Activated naive CD8-positive, alpha-beta T cell treated with anti-CD3 and anti-CD28 coated beads for 36 hours (primary cell): Measurements from ENCODE around the gene SLC44A5. TPM values are rescaled to one million over a fixed set of nuclear protein-coding genes. Genes with fewer than 3 reads are reported as not detected.

Experiments
- DNase-seq: peaks from one replicate; pipeline ENCODE4 v3.0.0; 2021
- H3K27ac Mint-ChIP-seq: one replicate; pipeline ENCODE4 v1.8.0; 2022; ENCODE audit warnings: mild to moderate bottlenecking, moderate library complexity, mixed read lengths
- H3K27me3 Mint-ChIP-seq: one replicate; pipeline ENCODE4 v1.8.0; 2022; ENCODE audit warnings: mild to moderate bottlenecking, mixed read lengths
- H3K36me3 Mint-ChIP-seq: one replicate; pipeline ENCODE4 v1.8.0; 2021; ENCODE audit warnings: mild to moderate bottlenecking, mixed read lengths
- H3K4me1 Mint-ChIP-seq: one replicate; pipeline ENCODE4 v1.8.0; 2021; ENCODE audit warnings: mixed read lengths
- H3K4me3 Mint-ChIP-seq: one replicate; pipeline ENCODE4 v1.8.0; 2022; ENCODE audit warnings: mild to moderate bottlenecking, moderate library complexity, mixed read lengths
- H3K9me3 Mint-ChIP-seq: one replicate; pipeline ENCODE4 v1.8.0; 2022; ENCODE audit warnings: mixed read lengths
- total RNA-seq, 2 experiments: library from RNA; stranded (reverse); gene quantifications; one replicate each; pipeline ENCODE4 v1.2.3, GENCODE V29; 2021

Gene SLC44A5
- total RNA-seq, 2 experiments from 2014 or later = 0.19 to 0.28 TPM

DNA sequence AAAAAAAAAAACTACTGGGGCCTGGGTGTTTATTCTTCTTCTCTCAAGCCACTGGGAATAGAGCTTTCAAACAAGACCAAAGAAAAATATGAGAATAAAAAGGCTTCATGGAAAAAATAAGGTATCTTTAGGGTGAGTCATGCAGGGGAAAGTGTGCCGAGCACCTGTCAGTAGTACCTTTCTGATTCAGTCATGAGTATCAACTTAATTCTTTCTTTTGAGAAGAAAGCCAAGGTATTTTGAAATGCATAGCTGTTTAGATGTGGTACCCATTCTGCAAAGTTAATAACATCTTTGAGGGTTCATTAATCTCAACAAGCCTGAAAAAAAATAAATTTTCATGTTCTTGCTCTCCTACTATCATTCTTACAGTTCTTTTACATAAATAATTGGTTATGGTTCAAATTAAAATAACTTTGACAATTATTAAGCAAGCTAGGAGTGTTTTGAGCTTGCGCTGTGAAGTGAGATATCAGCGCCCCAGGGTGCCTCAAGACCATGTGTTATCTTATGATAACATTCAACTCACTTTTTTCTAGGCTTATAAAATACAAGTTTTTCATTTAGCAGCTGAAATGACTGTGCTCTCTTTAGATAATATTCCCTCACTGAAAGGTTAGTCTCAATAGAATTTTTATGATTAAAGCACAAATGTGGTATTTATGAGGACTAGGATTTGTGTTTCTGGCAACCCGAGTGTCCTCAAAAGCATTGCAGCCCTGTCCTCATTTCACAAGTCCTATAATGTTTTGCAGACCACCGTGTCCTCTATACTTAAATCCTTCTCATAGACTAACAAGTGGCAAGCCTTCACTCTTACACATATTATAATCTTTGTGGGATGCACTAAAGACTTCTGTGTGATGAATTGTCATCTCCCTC is 138.6 kb downstream of the SLC44A5 start:
- Mint-ChIP-seq H3K4me3 (no peak overlapping the region), H3K4me1 (no peaks in the 10 kb centered on the region), H3K36me3 (no peaks in the 10 kb centered on the region), H3K9me3 (no peaks in the 10 kb centered on the region), H3K27ac (no peak overlapping the region), H3K27me3 (no peaks in the 10 kb centered on the region)
- DNase-seq = no peak

DNA sequence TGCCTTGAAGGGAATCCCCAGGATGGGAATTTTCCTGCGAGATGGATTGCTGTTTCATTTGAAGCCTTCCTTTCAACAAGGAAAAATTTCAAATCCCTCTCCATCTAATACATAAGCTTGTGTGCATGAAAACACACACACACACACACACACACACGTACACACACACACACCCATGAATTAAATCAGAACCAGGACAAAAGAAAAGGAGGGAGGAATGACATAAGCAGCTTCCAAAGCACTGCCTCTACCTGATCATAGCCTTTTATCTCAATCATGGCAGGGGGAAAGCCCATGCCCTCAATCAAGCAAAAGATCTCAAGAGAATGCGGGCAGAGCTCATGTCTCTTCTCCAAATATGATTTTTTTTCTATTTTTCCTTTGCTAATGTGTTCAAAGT is 139.7 kb downstream of the SLC44A5 start:
- H3K27me3 Mint-ChIP-seq = no peaks in the 10 kb centered on the region
- H3K9me3 Mint-ChIP-seq = no peaks in the 10 kb centered on the region
- no peak for DNase-seq
- H3K27ac Mint-ChIP-seq = no peak overlapping the region
- H3K36me3 Mint-ChIP-seq = no peaks in the 10 kb centered on the region
- no peak overlapping the region for H3K4me3 Mint-ChIP-seq
- H3K4me1 Mint-ChIP-seq = no peaks in the 10 kb centered on the region

DNA sequence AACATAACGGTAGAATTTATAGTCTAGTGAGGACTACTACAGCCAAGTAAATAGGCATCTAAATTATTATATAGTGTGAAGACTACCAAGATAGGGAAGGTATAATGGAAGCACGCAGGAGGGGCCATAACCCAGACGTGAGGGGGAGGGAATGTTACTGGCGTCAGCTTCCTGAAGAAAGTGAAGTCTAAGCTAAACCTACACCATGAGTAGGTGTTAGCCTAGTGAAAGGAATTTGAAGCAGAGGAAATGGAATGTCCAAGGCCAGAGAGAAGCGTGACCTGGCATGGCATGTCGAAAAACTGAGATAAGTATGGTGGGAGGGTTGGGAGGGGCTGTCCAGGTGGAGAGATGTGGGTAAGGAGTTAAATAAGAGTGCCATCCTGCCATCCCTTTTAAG is 140.5 kb downstream of the SLC44A5 start:
- Mint-ChIP-seq H3K9me3 (no peaks in the 10 kb centered on the region), H3K4me1 (no peaks in the 10 kb centered on the region), H3K36me3 (no peaks in the 10 kb centered on the region), H3K27ac (no peak overlapping the region), H3K27me3 (no peaks in the 10 kb centered on the region), H3K4me3 (no peak overlapping the region)
- no peak for DNase-seq

DNA sequence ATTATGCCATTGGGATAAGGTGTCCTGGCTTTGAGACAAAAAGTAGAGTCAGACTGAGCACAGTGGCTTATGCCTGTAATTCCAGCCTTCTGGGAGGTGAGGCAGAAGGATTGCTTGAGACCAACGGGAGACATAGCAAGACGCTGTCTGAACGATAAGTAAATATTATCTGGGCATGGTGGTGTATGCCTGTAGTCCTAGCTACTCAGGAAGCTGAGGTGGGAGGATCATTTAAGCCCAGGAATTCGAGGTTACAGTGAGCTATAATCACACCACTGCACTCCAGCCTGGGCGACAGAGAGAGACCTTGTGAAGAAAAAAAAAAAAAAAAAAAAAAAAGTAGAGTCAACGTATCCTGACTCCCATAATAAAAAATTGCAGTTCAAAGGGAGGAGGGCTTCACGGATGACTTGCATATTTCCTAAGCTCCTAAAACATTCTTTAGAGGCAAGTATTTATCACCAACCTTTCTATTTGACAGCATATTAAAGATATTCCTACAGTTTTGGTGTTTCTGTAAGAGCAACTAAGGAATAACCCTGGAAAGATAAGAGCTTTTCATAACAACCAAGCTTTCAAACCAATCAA is 141.2 kb downstream of the SLC44A5 start:
- no peaks in the 10 kb centered on the region for H3K27me3 Mint-ChIP-seq
- no peaks in the 10 kb centered on the region for H3K36me3 Mint-ChIP-seq
- DNase-seq = no peak
- no peak overlapping the region for H3K27ac Mint-ChIP-seq
- no peak overlapping the region for H3K4me3 Mint-ChIP-seq
- H3K9me3 Mint-ChIP-seq = no peaks in the 10 kb centered on the region
- no peaks in the 10 kb centered on the region for H3K4me1 Mint-ChIP-seq

DNA sequence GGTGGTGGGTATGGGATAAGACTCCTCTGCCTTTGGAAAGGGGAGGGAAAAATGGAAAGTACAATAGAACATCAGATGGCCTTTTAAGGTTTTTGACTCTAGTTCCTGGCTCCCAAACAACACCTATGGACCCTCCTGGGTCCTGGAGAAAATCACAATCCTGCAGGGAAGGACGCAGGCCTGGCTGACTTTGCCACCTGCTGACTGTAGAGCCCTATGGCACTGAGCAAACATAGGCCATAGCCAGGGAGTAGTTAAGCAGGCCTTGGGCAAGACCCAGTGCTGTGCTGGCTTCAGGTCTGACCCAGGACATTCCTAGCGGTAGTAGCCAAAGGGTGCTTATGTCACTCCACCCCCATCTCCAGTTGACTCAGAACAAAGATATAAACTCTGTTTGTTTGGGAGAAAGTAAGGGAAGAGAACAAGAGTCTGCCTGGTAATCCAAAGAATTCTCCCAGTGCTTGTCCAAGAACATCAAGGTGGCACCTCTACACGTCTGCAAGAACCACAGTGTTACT is 149.0 kb downstream of the SLC44A5 start:
- Mint-ChIP-seq H3K36me3 (no peaks in the 10 kb centered on the region), H3K9me3 (peaks cover 3% of the 10 kb centered on the region), H3K4me3 (no peak overlapping the region), H3K27ac (no peak overlapping the region), H3K4me1 (no peaks in the 10 kb centered on the region), H3K27me3 (peaks cover 6% of the 10 kb centered on the region)
- DNase-seq = no peak

DNA sequence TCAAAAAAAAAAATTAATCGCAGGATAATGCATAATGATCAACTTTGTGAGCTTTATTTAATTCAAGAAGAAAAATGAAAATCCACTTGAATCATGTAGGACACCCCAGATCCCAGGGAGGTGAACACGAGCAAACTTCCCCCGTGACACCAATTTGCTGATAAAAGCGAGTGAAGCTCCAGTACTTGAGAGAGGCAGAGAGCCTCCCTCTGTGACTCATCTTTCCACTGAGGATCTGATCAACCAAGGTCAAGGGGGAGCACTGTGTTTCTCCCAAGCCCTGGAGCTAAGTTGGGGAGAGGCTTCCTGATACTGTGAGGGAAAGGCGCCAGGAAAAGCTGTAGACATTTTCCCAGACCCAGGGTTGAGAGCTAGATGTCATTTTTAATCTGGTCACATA is 160.9 kb downstream of the SLC44A5 start:
- H3K27me3 Mint-ChIP-seq = no peaks in the 10 kb centered on the region
- no peaks in the 10 kb centered on the region for H3K36me3 Mint-ChIP-seq

DNA sequence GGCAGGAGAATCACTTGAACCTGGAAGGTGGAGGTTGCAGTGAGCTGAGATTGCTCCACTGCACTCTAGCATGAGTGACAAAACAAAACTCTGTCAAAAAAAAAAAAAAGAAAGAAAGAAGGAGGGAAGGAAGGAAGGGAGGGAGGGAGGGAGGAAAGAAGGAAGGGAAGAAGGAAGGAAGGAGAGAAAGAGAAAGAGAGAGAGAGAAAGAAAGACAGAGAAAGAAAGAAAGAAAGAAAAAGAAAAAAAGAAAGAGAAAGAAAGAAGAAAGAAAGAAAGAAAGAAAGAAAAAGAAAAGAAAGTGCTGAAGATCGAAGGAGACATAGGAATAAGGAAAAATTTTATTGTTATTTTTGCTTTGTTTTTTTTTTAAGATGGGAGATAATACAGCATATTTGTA is 166.7 kb downstream of the SLC44A5 start:
- no peak for DNase-seq
- Mint-ChIP-seq H3K27me3 (no peaks in the 10 kb centered on the region), H3K9me3 (no peaks in the 10 kb centered on the region), H3K36me3 (no peaks in the 10 kb centered on the region), H3K4me1 (no peaks in the 10 kb centered on the region), H3K4me3 (no peak overlapping the region), H3K27ac (no peak overlapping the region)

More for the DNA sequence above, 160.9 kb downstream of the SLC44A5 start:
- DNase-seq = no peak
- H3K4me1 Mint-ChIP-seq = no peaks in the 10 kb centered on the region
- H3K4me3 Mint-ChIP-seq = no peak overlapping the region
- H3K27ac Mint-ChIP-seq = no peak overlapping the region
- H3K9me3 Mint-ChIP-seq = peaks cover 13% of the 10 kb centered on the region

DNA sequence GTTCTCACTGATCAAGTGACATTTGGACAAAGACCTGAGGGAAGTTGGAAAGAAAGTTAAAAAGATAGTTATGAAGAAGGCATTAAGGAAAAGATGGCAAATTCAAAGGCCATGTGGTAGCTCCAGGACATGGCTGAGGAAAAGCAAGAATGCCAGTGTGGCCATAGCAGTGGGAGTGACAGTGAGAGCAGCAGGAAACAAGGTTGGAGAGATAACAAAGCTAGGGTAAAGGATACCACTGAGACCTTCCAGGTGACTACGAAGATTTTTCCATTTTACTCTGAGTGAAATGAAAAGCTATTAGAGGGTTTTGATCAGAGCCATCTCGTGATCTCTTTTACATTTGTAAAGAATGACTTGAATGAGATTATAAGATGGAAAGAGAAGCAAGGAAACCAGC is 170.6 kb downstream of the SLC44A5 start:
- DNase-seq = no peak
- Mint-ChIP-seq H3K9me3 (no peaks in the 10 kb centered on the region), H3K36me3 (no peaks in the 10 kb centered on the region), H3K27ac (no peak overlapping the region), H3K4me1 (no peaks in the 10 kb centered on the region), H3K27me3 (no peaks in the 10 kb centered on the region), H3K4me3 (no peak overlapping the region)

DNA sequence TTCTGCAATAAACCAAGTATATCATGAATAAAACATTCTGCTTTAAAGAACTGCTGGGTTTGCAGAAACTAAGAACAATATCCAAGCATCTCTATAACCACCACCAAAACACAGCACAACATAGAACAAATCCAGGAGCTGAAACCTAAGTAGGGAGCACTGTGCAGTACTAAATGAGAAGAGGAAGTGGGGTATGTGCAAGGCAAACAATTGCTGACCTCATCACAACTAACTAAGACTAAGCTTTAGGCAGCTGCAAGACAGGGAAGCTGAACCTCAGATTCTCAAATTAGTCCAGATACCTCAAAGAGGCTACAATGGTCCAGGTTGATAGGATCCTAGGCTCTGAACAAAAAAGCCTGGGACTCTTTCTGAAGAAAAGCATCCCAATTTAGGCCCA is 172.6 kb downstream of the SLC44A5 start:
- Mint-ChIP-seq H3K4me1 (no peaks in the 10 kb centered on the region), H3K27me3 (no peaks in the 10 kb centered on the region), H3K27ac (no peak overlapping the region), H3K4me3 (no peak overlapping the region), H3K9me3 (no peaks in the 10 kb centered on the region), H3K36me3 (no peaks in the 10 kb centered on the region)
- DNase-seq = no peak

DNA sequence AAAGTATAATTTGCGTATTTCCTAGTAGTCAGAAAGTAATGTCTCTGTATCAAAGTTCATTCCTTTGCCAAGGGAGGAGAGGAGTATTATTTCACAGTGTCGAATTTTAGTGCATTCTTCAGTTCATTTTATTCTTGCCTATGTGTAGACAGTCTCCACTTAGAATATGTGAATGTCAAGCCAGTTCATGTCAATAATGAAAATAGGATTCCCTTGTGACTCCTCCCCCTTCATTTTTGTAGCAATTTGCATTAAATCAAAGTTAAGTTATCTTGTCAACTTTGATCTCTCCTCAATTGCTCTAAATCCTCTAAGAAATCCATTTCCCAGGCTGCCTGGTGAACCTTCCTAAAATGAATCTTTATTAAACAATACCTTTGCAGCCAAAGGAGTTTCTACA is 179.1 kb downstream of the SLC44A5 start:
- no peak overlapping the region for H3K4me3 Mint-ChIP-seq
- no peaks in the 10 kb centered on the region for H3K9me3 Mint-ChIP-seq
- H3K4me1 Mint-ChIP-seq = no peaks in the 10 kb centered on the region
- H3K36me3 Mint-ChIP-seq = no peaks in the 10 kb centered on the region
- H3K27me3 Mint-ChIP-seq = no peaks in the 10 kb centered on the region
- H3K27ac Mint-ChIP-seq = no peak overlapping the region
- no peak for DNase-seq

DNA sequence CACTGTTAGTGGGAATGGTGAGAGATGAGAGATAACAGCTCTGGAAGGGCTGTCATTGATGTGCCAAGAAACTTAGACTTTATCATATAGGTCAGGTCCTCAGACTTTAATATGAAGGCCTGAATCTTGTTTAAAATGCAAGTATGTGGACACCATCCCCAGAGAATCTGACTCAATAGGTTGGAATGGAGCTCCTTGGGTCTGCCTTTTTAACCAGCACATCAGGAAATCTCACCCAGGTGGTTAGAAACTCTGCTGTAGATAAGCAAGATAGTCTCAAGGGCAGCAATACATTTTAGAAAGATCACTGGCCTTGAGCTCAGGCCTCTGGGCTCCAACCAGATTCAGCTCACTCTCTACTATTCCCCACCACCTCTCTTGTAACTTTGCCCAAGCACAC is 180.4 kb downstream of the SLC44A5 start:
- no peak overlapping the region for H3K27ac Mint-ChIP-seq

DNA sequence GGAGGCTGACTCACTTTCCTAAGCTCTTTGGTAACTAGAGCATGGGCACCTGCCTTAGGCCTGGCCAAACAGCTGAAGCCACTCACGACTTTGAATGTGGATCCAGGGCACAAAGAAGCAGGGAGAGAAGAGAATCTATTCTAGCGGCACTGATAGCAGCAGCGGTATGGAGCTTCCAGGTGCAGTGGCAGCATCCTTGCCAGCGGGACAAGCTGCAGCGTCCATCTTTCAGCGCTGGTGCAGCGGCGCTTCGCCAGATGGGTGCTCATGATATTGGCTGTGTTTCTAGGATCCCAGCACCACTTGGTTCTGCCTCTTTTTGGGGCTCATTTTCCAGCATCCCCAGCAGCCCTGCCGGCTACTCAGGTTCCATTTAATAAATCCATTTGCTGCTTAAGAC is 184.2 kb downstream of the SLC44A5 start:
- Mint-ChIP-seq H3K27me3 (no peaks in the 10 kb centered on the region), H3K4me1 (no peaks in the 10 kb centered on the region), H3K4me3 (no peak overlapping the region), H3K36me3 (no peaks in the 10 kb centered on the region), H3K27ac (no peak overlapping the region), H3K9me3 (no peaks in the 10 kb centered on the region)
- no peak for DNase-seq

More for the DNA sequence above, 180.4 kb downstream of the SLC44A5 start:
- no peak for DNase-seq
- H3K27me3 Mint-ChIP-seq = no peaks in the 10 kb centered on the region
- no peaks in the 10 kb centered on the region for H3K4me1 Mint-ChIP-seq
- no peaks in the 10 kb centered on the region for H3K36me3 Mint-ChIP-seq
- no peaks in the 10 kb centered on the region for H3K9me3 Mint-ChIP-seq
- no peak overlapping the region for H3K4me3 Mint-ChIP-seq

DNA sequence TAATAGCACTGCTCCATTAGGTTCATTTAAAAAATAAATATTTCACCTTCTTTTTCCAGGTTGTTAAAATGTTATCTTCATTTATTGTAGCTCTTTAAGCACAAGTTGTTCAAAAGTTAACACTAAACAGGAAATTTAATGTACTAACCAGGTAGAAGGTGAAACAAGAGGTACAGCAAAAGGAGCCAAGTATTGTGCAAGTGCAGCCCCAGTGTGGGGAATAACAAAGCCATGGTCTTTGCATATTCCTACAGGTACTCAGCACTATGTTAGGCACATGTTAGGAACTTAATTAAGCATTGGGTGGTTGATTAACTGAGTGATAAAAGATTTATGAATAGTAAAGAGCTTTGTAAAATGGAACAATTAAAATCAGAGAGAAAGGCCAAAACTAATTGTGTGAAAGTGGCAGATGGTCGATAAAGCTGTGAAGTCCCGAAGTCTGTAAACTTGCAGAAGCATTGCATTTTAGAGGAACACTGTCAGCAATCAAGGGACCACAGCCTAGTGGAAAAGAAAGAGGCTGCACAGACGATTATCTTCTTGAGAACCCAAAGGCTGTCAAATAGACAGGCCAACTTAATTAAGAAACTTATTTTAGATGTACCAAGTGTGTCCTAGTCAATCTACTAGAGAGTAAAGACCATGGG is 185.8 kb downstream of the SLC44A5 start:
- Mint-ChIP-seq H3K27me3 (no peaks in the 10 kb centered on the region), H3K4me3 (no peak overlapping the region), H3K4me1 (no peaks in the 10 kb centered on the region), H3K9me3 (no peaks in the 10 kb centered on the region), H3K27ac (no peak overlapping the region), H3K36me3 (no peaks in the 10 kb centered on the region)
- no peak for DNase-seq

DNA sequence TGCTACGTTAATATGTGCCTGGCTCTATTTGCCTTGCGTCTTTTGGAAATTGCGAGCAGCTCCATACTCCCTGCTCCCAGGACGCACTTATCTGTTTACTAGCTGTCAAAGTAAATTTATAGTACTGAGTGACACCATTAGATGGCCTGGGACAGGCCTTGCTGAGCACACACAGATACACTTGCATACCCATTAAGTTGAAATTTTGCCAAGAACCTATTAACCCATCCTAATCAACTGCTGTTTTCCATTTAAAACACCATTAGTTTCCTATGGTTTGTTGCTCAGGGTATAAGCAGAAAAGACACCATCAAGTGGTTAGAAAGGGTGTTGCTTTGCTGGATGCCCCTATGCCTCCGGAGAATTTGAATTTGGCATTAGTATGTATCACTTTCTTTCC is 187.3 kb downstream of the SLC44A5 start:
- Mint-ChIP-seq H3K9me3 (no peaks in the 10 kb centered on the region), H3K4me3 (no peak overlapping the region), H3K27ac (no peak overlapping the region), H3K4me1 (no peaks in the 10 kb centered on the region), H3K27me3 (no peaks in the 10 kb centered on the region), H3K36me3 (no peaks in the 10 kb centered on the region)
- DNase-seq = no peak

DNA sequence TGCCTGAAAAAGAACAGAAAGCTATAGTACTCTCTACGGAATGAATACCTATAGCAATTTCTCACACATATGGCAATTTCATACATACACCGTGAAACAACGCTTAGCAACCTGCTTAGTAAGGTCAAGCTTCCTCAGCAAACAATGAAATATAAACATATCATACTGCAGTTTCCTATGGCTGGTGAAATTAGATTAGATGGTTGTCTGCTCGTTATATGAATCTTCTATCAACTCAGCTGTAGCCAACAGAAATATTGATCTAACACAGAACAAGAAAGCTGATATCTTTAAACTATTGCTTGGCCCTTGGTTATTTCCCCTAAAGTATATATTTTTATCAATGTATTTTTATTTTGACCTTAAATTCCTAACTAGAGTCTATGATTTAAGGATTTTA is 187.8 kb downstream of the SLC44A5 start:
- Mint-ChIP-seq H3K27me3 (no peaks in the 10 kb centered on the region), H3K27ac (no peak overlapping the region), H3K9me3 (no peaks in the 10 kb centered on the region), H3K4me1 (no peaks in the 10 kb centered on the region), H3K36me3 (no peaks in the 10 kb centered on the region), H3K4me3 (no peak overlapping the region)
- DNase-seq = no peak
